ENCODE measurements around the gene BLOC1S3. TPM values are rescaled to one million over a fixed set of nuclear protein-coding genes. Genes with fewer than 3 reads are reported as not detected.

The BLOC1S3 gene
- polyA plus RNA-seq, 2 of the 4 experiments (the other 2 are of a cell fraction), result 7.5 to 12.2 TPM

GRCh38 chr19:45217193-45217956, 38.8 kb downstream of the BLOC1S3 start:
- no peak overlapping the region for H3K4me2 ChIP-seq
- no peak for DNase-seq (ENCODE audit: low read depth in 1 of 2, low spot score in 1 of 2)
- no peak for ATAC-seq
- H3K9me3 ChIP-seq, result no peaks in the 10 kb centered on the region
- H3K27ac ChIP-seq, result no peak overlapping the region
- no peak for TF ChIP-seq FOSL2 (IDR thresholded peaks at IDR 0.05)
- no peak for TF ChIP-seq FOSL2 (CRISPR knock-in tag; IDR thresholded peaks at IDR 0.05)
- no peak for TF ChIP-seq POLR2AphosphoS2 (conservative IDR thresholded peaks at IDR 0.05; ENCODE audit: low read length)
- TF ChIP-seq ZSCAN20 (CRISPR knock-in tag; IDR thresholded peaks at IDR 0.05), result no peak
- TF ChIP-seq, protein P1, sequence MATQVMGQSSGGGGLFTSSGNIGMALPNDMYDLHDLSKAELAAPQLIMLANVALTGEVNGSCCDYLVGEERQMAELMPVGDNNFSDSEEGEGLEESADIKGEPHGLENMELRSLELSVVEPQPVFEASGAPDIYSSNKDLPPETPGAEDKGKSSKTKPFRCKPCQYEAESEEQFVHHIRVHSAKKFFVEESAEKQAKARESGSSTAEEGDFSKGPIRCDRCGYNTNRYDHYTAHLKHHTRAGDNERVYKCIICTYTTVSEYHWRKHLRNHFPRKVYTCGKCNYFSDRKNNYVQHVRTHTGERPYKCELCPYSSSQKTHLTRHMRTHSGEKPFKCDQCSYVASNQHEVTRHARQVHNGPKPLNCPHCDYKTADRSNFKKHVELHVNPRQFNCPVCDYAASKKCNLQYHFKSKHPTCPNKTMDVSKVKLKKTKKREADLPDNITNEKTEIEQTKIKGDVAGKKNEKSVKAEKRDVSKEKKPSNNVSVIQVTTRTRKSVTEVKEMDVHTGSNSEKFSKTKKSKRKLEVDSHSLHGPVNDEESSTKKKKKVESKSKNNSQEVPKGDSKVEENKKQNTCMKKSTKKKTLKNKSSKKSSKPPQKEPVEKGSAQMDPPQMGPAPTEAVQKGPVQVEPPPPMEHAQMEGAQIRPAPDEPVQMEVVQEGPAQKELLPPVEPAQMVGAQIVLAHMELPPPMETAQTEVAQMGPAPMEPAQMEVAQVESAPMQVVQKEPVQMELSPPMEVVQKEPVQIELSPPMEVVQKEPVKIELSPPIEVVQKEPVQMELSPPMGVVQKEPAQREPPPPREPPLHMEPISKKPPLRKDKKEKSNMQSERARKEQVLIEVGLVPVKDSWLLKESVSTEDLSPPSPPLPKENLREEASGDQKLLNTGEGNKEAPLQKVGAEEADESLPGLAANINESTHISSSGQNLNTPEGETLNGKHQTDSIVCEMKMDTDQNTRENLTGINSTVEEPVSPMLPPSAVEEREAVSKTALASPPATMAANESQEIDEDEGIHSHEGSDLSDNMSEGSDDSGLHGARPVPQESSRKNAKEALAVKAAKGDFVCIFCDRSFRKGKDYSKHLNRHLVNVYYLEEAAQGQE (IDR thresholded peaks at IDR 0.05), result no peak
- no peak for TF ChIP-seq PHF8 (IDR thresholded peaks at IDR 0.05; ENCODE audit: borderline replicate concordance, low read depth)
- no peak for TF ChIP-seq NPAS2 (CRISPR knock-in tag; IDR thresholded peaks at IDR 0.05; ENCODE audit: borderline replicate concordance)
- TF ChIP-seq, protein P2, sequence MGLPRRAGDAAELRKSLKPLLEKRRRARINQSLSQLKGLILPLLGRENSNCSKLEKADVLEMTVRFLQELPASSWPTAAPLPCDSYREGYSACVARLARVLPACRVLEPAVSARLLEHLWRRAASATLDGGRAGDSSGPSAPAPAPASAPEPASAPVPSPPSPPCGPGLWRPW (IDR thresholded peaks at IDR 0.05), result no peak
- TF ChIP-seq JUNB (IDR thresholded peaks at IDR 0.05), result no peak
- no peak for TF ChIP-seq PBX3 (IDR thresholded peaks at IDR 0.05)
- no peak for TF ChIP-seq RFX5 (IDR thresholded peaks at IDR 0.05)
- no peak for TF ChIP-seq SMC3 (IDR thresholded peaks at IDR 0.05)
- TF ChIP-seq RARB (CRISPR knock-in tag; IDR thresholded peaks at IDR 0.05), result no peak
- no peak for TF ChIP-seq TFCP2L1 (CRISPR knock-in tag; IDR thresholded peaks at IDR 0.05)
- TF ChIP-seq KDM5A (IDR thresholded peaks at IDR 0.05), result no peak
- WGBS (ENCODE audit: missing lambda C conversion rate), result 86% methylated on average over 34 of the region's 46 CpGs
- ChIA-PET POLR2A (no interaction called here), CTCF (interaction anchor here (0.6 to 1.7 kb wide), 3 partner anchors 13 to 306 kb away, joined by 3 to 6 read pairs (median 3); no protein-coding TSS in a partner anchor)
- H3K4me3 ChIP-seq, result no peak overlapping the region
- no peaks in the 10 kb centered on the region for H3K4me1 ChIP-seq
- FAIRE-seq, result no peak

DNA sequence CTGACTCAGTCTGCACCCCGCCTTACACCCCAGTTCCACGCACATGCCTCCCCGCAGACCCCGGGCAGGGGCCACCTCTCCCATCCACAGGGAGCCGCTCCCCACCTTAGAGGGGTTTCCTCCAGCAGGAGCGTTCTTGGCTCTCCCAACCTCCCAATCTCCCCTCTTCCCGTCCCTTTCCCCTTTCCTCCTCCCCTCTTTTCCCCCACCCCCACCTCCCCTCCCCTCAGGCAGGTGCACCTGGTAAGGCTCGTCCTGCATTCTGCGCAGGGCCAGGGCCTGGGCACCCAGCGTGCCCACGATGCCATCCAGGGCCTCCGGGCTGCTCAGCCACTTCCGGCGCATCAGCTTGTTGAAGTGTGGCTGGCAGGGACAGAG, 39.4 kb downstream of the BLOC1S3 start:
- TF ChIP-seq NFE2L2 (conservative IDR thresholded peaks at IDR 0.05; ENCODE audit: low read length), result no peak
- TF ChIP-seq POLR2AphosphoS2 (conservative IDR thresholded peaks at IDR 0.05; ENCODE audit: low read length), result no peak
- TF ChIP-seq NPAS2 (CRISPR knock-in tag; IDR thresholded peaks at IDR 0.05; ENCODE audit: borderline replicate concordance), result no peak
- no peak for TF ChIP-seq ZC3H11A (IDR thresholded peaks at IDR 0.05)
- TF ChIP-seq JUNB (IDR thresholded peaks at IDR 0.05), result no peak
- no peak for TF ChIP-seq MYC (IDR thresholded peaks at IDR 0.05; ENCODE audit: borderline replicate concordance, low read length)
- TF ChIP-seq MAX (IDR thresholded peaks at IDR 0.05), result no peak
- TF ChIP-seq, protein P3, sequence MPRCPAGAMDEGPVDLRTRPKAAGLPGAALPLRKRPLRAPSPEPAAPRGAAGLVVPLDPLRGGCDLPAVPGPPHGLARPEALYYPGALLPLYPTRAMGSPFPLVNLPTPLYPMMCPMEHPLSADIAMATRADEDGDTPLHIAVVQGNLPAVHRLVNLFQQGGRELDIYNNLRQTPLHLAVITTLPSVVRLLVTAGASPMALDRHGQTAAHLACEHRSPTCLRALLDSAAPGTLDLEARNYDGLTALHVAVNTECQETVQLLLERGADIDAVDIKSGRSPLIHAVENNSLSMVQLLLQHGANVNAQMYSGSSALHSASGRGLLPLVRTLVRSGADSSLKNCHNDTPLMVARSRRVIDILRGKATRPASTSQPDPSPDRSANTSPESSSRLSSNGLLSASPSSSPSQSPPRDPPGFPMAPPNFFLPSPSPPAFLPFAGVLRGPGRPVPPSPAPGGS (IDR thresholded peaks at IDR 0.05), result no peak
- no peak for TF ChIP-seq HOXA7 (CRISPR knock-in tag; IDR thresholded peaks at IDR 0.05)
- no peak for TF ChIP-seq MAFK (IDR thresholded peaks at IDR 0.05; ENCODE audit: partially characterized antibody)
- TF ChIP-seq ATOH8 (CRISPR knock-in tag; IDR thresholded peaks at IDR 0.05; ENCODE audit: low read depth), result no peak
- no peak for TF ChIP-seq CHD2 (IDR thresholded peaks at IDR 0.05; ENCODE audit: low read length, partially characterized antibody)
- no peak for TF ChIP-seq MAZ (IDR thresholded peaks at IDR 0.05; ENCODE audit: borderline replicate concordance, low read depth, low read length)
- no peak for TF ChIP-seq CEBPB (IDR thresholded peaks at IDR 0.05)
- no peak for TF ChIP-seq HOXB5 (CRISPR knock-in tag; IDR thresholded peaks at IDR 0.05)
- TF ChIP-seq CBX8 (IDR thresholded peaks at IDR 0.05), result no peak
- H3K4me3 ChIP-seq, result no peak overlapping the region
- FAIRE-seq, result no peak
- H3K9me3 ChIP-seq, result no peaks in the 10 kb centered on the region
- POLR2A ChIA-PET, result no interaction called here
- ATAC-seq, result no peak
- WGBS (ENCODE audit: missing lambda C conversion rate), result 81% methylated on average over 13 of the region's 14 CpGs
- H3K4me2 ChIP-seq, result no peak overlapping the region
- H3K4me1 ChIP-seq, result no peaks in the 10 kb centered on the region
- CTCF ChIA-PET, result interaction anchor here (0.6 to 1.7 kb wide), 3 partner anchors 18 to 458 kb away, joined by 3 to 6 read pairs (median 3); no protein-coding TSS in a partner anchor
- no peak overlapping the region for H3K27ac ChIP-seq
- DNase-seq (ENCODE audit: low read depth in 1 of 2, low spot score in 1 of 2), result no peak

Measured in A549 (cell line).